ENCODE data around the gene FBXO15.

FBXO15 gene

GRCh38 chr18:74154716-74155115, 7.1 kb upstream of the FBXO15 start:
- WGBS: 93% methylated on average over 4 of the region's 4 CpGs

GRCh38 chr18:74153793-74154192, 6.2 kb upstream of the FBXO15 start:
- Histone ChIP-seq H2BK12ac (ENCODE audit: low read length in 2 of 2) (no peak overlapping the region), H3K23ac (ENCODE audit: low read length in 2 of 2) (no peak overlapping the region), H3K14ac (ENCODE audit: low read length in 2 of 2) (no peak overlapping the region), H2AK5ac (ENCODE audit: low read length, severe bottlenecking) (no peak overlapping the region), H3K4ac (ENCODE audit: low read depth in 1 of 2, low read length in 2 of 2) (no peak overlapping the region), H3K18ac (ENCODE audit: low read depth in 1 of 2, low read length in 2 of 2) (no peak overlapping the region), H3K4me3 (ENCODE audit: insufficient read depth in 1 of 2, low read depth in 1 of 2, low read length in 2 of 2) (no peak overlapping the region), H4K8ac (ENCODE audit: low read length) (no peak overlapping the region), H3K27ac (ENCODE audit: low read length, poor library complexity, severe bottlenecking) (no peak overlapping the region), H2BK15ac (ENCODE audit: low read depth, poor library complexity, severe bottlenecking) (no peak overlapping the region), H3K79me1 (replicated peaks; ENCODE audit: low read length, poor library complexity, severe bottlenecking) (peaks cover 42% of the 10 kb centered on the region), H2BK120ac (ENCODE audit: low read depth, low read length) (no peak overlapping the region), H3K27me3 (ENCODE audit: control insufficient read depth in 1 of 2, insufficient read depth in 1 of 2, low read length in 2 of 2) (no peaks in the 10 kb centered on the region), H2AFZ (ENCODE audit: low read depth, low read length) (no peak overlapping the region), H3K9ac (ENCODE audit: low read length) (peak overlapping the region; percentile 25), H3K4me2 (ENCODE audit: low read length, poor library complexity, severe bottlenecking) (no peak overlapping the region), H4K91ac (ENCODE audit: low read length) (no peak overlapping the region), H3K4me1 (ENCODE audit: control insufficient read depth, insufficient read depth, low read depth, low read length) (peaks cover 9% of the 10 kb centered on the region), H3K9me3 (ENCODE audit: control insufficient read depth, low read length) (no peaks in the 10 kb centered on the region), H3K36me3 (ENCODE audit: control insufficient read depth in 1 of 2, insufficient read depth in 2 of 2, low read depth in 1 of 2, low read length in 2 of 2) (peaks cover 12 to 61% of the 10 kb centered on the region in 2 experiments), H2BK5ac (ENCODE audit: low read depth, low read length, poor library complexity, severe bottlenecking) (no peak overlapping the region)
- WGBS: 93% methylated on average over 2 of the region's 4 CpGs
- DNase-seq: no peak

More at GRCh38 chr18:74154716-74155115, 7.1 kb upstream of the FBXO15 start:
- H2BK12ac ChIP-seq (ENCODE audit: low read length in 2 of 2): no peak overlapping the region
- H3K18ac ChIP-seq (ENCODE audit: low read depth in 1 of 2, low read length in 2 of 2): no peak overlapping the region
- peaks cover 6% of the 10 kb centered on the region for H3K4me1 ChIP-seq (ENCODE audit: control insufficient read depth, insufficient read depth, low read depth, low read length)
- H3K4ac ChIP-seq (ENCODE audit: low read depth in 1 of 2, low read length in 2 of 2): no peak overlapping the region
- no peak overlapping the region for H4K91ac ChIP-seq (ENCODE audit: low read length)
- no peak overlapping the region for H2AFZ ChIP-seq (ENCODE audit: low read depth, low read length)
- DNase-seq: no peak
- no peak overlapping the region for H3K4me3 ChIP-seq (ENCODE audit: insufficient read depth in 1 of 2, low read depth in 1 of 2, low read length in 2 of 2)
- H3K9me3 ChIP-seq (ENCODE audit: control insufficient read depth, low read length): no peaks in the 10 kb centered on the region
- no peak overlapping the region for H3K9ac ChIP-seq (ENCODE audit: low read length)
- H2BK5ac ChIP-seq (ENCODE audit: low read depth, low read length, poor library complexity, severe bottlenecking): no peak overlapping the region
- peaks cover 40% of the 10 kb centered on the region for H3K79me1 ChIP-seq (replicated peaks; ENCODE audit: low read length, poor library complexity, severe bottlenecking)
- no peak overlapping the region for H2AK5ac ChIP-seq (ENCODE audit: low read length, severe bottlenecking)
- no peak overlapping the region for H3K4me2 ChIP-seq (ENCODE audit: low read length, poor library complexity, severe bottlenecking)
- H3K23ac ChIP-seq (ENCODE audit: low read length in 2 of 2): no peak overlapping the region
- H4K8ac ChIP-seq (ENCODE audit: low read length): no peak overlapping the region
- peaks cover 15 to 68% of the 10 kb centered on the region in 2 experiments for H3K36me3 ChIP-seq (ENCODE audit: control insufficient read depth in 1 of 2, insufficient read depth in 2 of 2, low read depth in 1 of 2, low read length in 2 of 2)
- H3K27ac ChIP-seq (ENCODE audit: low read length, poor library complexity, severe bottlenecking): no peak overlapping the region
- H2BK120ac ChIP-seq (ENCODE audit: low read depth, low read length): no peak overlapping the region
- no peak overlapping the region for H2BK15ac ChIP-seq (ENCODE audit: low read depth, poor library complexity, severe bottlenecking)
- no peak overlapping the region for H3K14ac ChIP-seq (ENCODE audit: low read length in 2 of 2)
- no peaks in the 10 kb centered on the region for H3K27me3 ChIP-seq (ENCODE audit: control insufficient read depth in 1 of 2, insufficient read depth in 1 of 2, low read length in 2 of 2)

GRCh38 chr18:74153377-74153776, 5.7 kb upstream of the FBXO15 start:
- no peak overlapping the region for H2BK15ac ChIP-seq (ENCODE audit: low read depth, poor library complexity, severe bottlenecking)
- 99% methylated on average over 2 of the region's 4 CpGs for WGBS
- H3K4me3 ChIP-seq (ENCODE audit: insufficient read depth in 1 of 2, low read depth in 1 of 2, low read length in 2 of 2): no peak overlapping the region

GRCh38 chr18:74152857-74153256, 5.2 kb upstream of the FBXO15 start:
- Histone ChIP-seq H4K8ac (ENCODE audit: low read length) (no peak overlapping the region), H3K14ac (ENCODE audit: low read length in 2 of 2) (no peak overlapping the region), H3K18ac (ENCODE audit: low read depth in 1 of 2, low read length in 2 of 2) (no peak overlapping the region), H2BK12ac (ENCODE audit: low read length in 2 of 2) (no peak overlapping the region), H2AK5ac (ENCODE audit: low read length, severe bottlenecking) (no peak overlapping the region), H3K36me3 (ENCODE audit: control insufficient read depth in 1 of 2, insufficient read depth in 2 of 2, low read depth in 1 of 2, low read length in 2 of 2) (peaks cover 8 to 52% of the 10 kb centered on the region in 2 experiments), H3K4me2 (ENCODE audit: low read length, poor library complexity, severe bottlenecking) (no peak overlapping the region), H3K23ac (ENCODE audit: low read length in 2 of 2) (no peak overlapping the region), H2BK15ac (ENCODE audit: low read depth, poor library complexity, severe bottlenecking) (no peak overlapping the region), H3K27ac (ENCODE audit: low read length, poor library complexity, severe bottlenecking) (no peak overlapping the region), H2AFZ (ENCODE audit: low read depth, low read length) (no peak overlapping the region), H2BK120ac (ENCODE audit: low read depth, low read length) (no peak overlapping the region), H2BK5ac (ENCODE audit: low read depth, low read length, poor library complexity, severe bottlenecking) (no peak overlapping the region), H4K91ac (ENCODE audit: low read length) (no peak overlapping the region), H3K4me1 (ENCODE audit: control insufficient read depth, insufficient read depth, low read depth, low read length) (peaks cover 10% of the 10 kb centered on the region), H3K9ac (ENCODE audit: low read length) (peak overlapping the region; percentile 25), H3K4ac (ENCODE audit: low read depth in 1 of 2, low read length in 2 of 2) (no peak overlapping the region), H3K79me1 (replicated peaks; ENCODE audit: low read length, poor library complexity, severe bottlenecking) (peaks cover 44% of the 10 kb centered on the region), H3K4me3 (ENCODE audit: insufficient read depth in 1 of 2, low read depth in 1 of 2, low read length in 2 of 2) (no peak overlapping the region), H3K9me3 (ENCODE audit: control insufficient read depth, low read length) (no peaks in the 10 kb centered on the region), H3K27me3 (ENCODE audit: control insufficient read depth in 1 of 2, insufficient read depth in 1 of 2, low read length in 2 of 2) (no peaks in the 10 kb centered on the region)
- WGBS: 93% methylated on average over 2 of the region's 2 CpGs
- no peak for DNase-seq

More at GRCh38 chr18:74153377-74153776, 5.7 kb upstream of the FBXO15 start:
- H3K27ac ChIP-seq (ENCODE audit: low read length, poor library complexity, severe bottlenecking): no peak overlapping the region
- no peak for DNase-seq
- no peak overlapping the region for H4K91ac ChIP-seq (ENCODE audit: low read length)
- H2BK120ac ChIP-seq (ENCODE audit: low read depth, low read length): no peak overlapping the region
- no peak overlapping the region for H3K14ac ChIP-seq (ENCODE audit: low read length in 2 of 2)
- no peaks in the 10 kb centered on the region for H3K27me3 ChIP-seq (ENCODE audit: control insufficient read depth in 1 of 2, insufficient read depth in 1 of 2, low read length in 2 of 2)
- peaks cover 10% of the 10 kb centered on the region for H3K4me1 ChIP-seq (ENCODE audit: control insufficient read depth, insufficient read depth, low read depth, low read length)
- H3K18ac ChIP-seq (ENCODE audit: low read depth in 1 of 2, low read length in 2 of 2): no peak overlapping the region
- H2BK5ac ChIP-seq (ENCODE audit: low read depth, low read length, poor library complexity, severe bottlenecking): no peak overlapping the region
- peaks cover 11 to 57% of the 10 kb centered on the region in 2 experiments for H3K36me3 ChIP-seq (ENCODE audit: control insufficient read depth in 1 of 2, insufficient read depth in 2 of 2, low read depth in 1 of 2, low read length in 2 of 2)
- H2AFZ ChIP-seq (ENCODE audit: low read depth, low read length): no peak overlapping the region
- no peaks in the 10 kb centered on the region for H3K9me3 ChIP-seq (ENCODE audit: control insufficient read depth, low read length)
- no peak overlapping the region for H2BK12ac ChIP-seq (ENCODE audit: low read length in 2 of 2)
- H3K79me1 ChIP-seq (replicated peaks; ENCODE audit: low read length, poor library complexity, severe bottlenecking): peaks cover 46% of the 10 kb centered on the region
- H4K8ac ChIP-seq (ENCODE audit: low read length): no peak overlapping the region
- no peak overlapping the region for H3K4ac ChIP-seq (ENCODE audit: low read depth in 1 of 2, low read length in 2 of 2)
- no peak overlapping the region for H3K4me2 ChIP-seq (ENCODE audit: low read length, poor library complexity, severe bottlenecking)
- H2AK5ac ChIP-seq (ENCODE audit: low read length, severe bottlenecking): no peak overlapping the region
- H3K9ac ChIP-seq (ENCODE audit: low read length): peak overlapping the region; percentile 25
- no peak overlapping the region for H3K23ac ChIP-seq (ENCODE audit: low read length in 2 of 2)
